Stomach (tissue), 9 donors: ENCODE data around the gene EGFLAM. TPM values are rescaled to one million over a fixed set of nuclear protein-coding genes. Genes with fewer than 3 reads are reported as not detected.

Experiments used
- DNase-seq, 2 donors: peaks; one replicate each; pipeline versions ENCODE4 v3.0.0 to v3.0.0-alpha.2; 2013 to 2019
- H3K27ac ChIP-seq, 5 donors: fragments of 200-600 bp in 4 of 5; sonication (generic) in 4 of 5; one replicate each; pipeline ENCODE4 v1.5.1; 2013 to 2019; ENCODE audit warnings: mild to moderate bottlenecking in 1 of 5, moderate library complexity in 1 of 5
- H3K27me3 ChIP-seq, 3 donors: fragments of 200-600 bp; sonication (generic); one replicate each; pipeline ENCODE4 v1.5.1; 2017 to 2019; ENCODE audit warnings: mixed run types in 1 of 3
- H3K36me3 ChIP-seq, 4 donors: fragments of 200-600 bp; sonication (generic); 1 replicate in 3 of 4; 2 replicates in 1 of 4; pipeline ENCODE4 v1.5.1; 2016 to 2019
- H3K4me1 ChIP-seq, 4 donors: fragments of 200-600 bp; sonication (generic); one replicate each; pipeline ENCODE4 v1.5.1; 2016 to 2019
- H3K4me3 ChIP-seq, 4 donors: fragments of 200-600 bp; sonication (generic) in 3 of 4; one replicate each; pipeline ENCODE4 v1.5.1; 2016 to 2019; ENCODE audit warnings: mild to moderate bottlenecking in 1 of 4
- H3K9me3 ChIP-seq, 4 donors: fragments of 200-600 bp; sonication (generic); one replicate each; pipeline ENCODE4 v1.5.1; 2016 to 2019
- EP300 ChIP-seq: sonication (generic); formaldehyde crosslinking; IDR thresholded peaks from one replicate; pipeline ENCODE4 v1.6.1; 2017; ENCODE audit warnings: antibody characterized with exemption
- POLR2A ChIP-seq, 4 donors: fragments of 450-650 bp; IDR thresholded peaks; one replicate each; pipeline ENCODE4 v1.6.1; 2016; ENCODE audit warnings: antibody characterized with exemption in 4 of 4, control low read depth in 2 of 4, mild to moderate bottlenecking in 1 of 4, moderate library complexity in 1 of 4
- POLR2AphosphoS5 ChIP-seq, 3 donors: sonication (generic); formaldehyde crosslinking; IDR thresholded peaks; one replicate each; pipeline ENCODE4 v1.6.1; 2016; ENCODE audit warnings: antibody characterized with exemption in 3 of 3
- WGBS, 5 donors: extraction: QIAGEN DNeasy Blood & Tissue Kit in 3 of 5; methylation state at CpG; one replicate each; pipeline versions ENCODE4 v1.1.5 to v1.1.7; 2013 to 2018; 5-methylcytosine and 5-hydroxymethylcytosine counted together
- intact Hi-C: fragments of 100-400 bp; cut with DNase I; formaldehyde crosslinking; loops from one replicate; pipeline ENCODE4 v1.15.1; 2023; ENCODE audit warnings: low total_unique reads
- polyA plus RNA-seq, 3 donors: library from polyadenylated mRNA; stranded (reverse); fragments of 200-250 nt; gene quantifications; one replicate each; pipeline ENCODE4 v1.2.3, GENCODE V29; 2013
- total RNA-seq, 5 donors: library from RNA; depleted of rRNA; stranded (reverse); fragments of >200 nt; gene quantifications; one replicate each; pipeline versions ENCODE4 v1.1.0 to v1.2.3, GENCODE V29; 2014 to 2016
- TF ChIP-seq, protein P1 (sequence below), 7 experiments: fragments of 450-650 bp in 4 of 7; fragments of 200-600 bp in 3 of 7; sonication (generic) in 3 of 7; IDR thresholded peaks; one replicate each; pipeline ENCODE4 v1.5.1; 2016 to 2019; ENCODE audit warnings: antibody characterized with exemption in 7 of 7, control low read depth in 2 of 7, mild to moderate bottlenecking in 1 of 7
- donor health status: healthy with polysubstance abuse.
- donor health status: Bipolar disorder and iron deficiency.
- donor health status: healthy.

The EGFLAM gene
- total and polyA plus RNA-seq, 8 donors: 0.61 to 5.9 (median 1.4) TPM; not detected in 3

DNA sequence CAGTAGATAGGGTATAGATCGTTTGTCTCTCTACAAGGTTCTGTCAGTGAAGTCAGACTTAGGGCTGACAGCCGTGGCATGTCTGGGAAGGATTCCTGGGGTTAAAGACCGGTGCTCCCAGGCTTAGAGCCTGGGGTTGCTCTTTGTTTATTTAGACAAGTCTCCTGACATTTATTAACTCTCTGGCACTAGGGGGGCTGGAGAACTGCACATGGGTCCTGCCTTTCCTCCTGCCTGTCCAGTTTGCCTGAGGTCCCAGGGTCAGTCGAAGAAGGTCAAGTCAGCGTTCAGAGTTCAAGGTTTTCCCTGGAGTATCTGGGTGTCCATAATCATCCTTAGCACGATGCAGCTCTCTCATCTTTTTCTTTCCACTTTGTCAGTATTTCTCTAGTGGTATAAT is 5.6 kb downstream of the EGFLAM start:
- no peak for DNase-seq
- Histone ChIP-seq H3K4me3 (no peak overlapping the region), H3K9me3 (no peaks in the 10 kb centered on the region), H3K4me1 (peaks cover 0 to 4% (median under 1%) of the 10 kb centered on the region in 4 donors), H3K27me3 (peaks cover 3 to 56% (median 8%) of the 10 kb centered on the region in 3 donors), H3K36me3 (no peaks in the 10 kb centered on the region), H3K27ac (no peak overlapping the region)
- 23 to 31% (median 27%) methylated on average over 6 of the region's 6 CpGs for WGBS, 5 donors
- TF ChIP-seq POLR2A (IDR thresholded peaks at IDR 0.05) (no peak), POLR2AphosphoS5 (IDR thresholded peaks at IDR 0.05) (no peak), EP300 (no peak)
- TF ChIP-seq, protein P1, sequence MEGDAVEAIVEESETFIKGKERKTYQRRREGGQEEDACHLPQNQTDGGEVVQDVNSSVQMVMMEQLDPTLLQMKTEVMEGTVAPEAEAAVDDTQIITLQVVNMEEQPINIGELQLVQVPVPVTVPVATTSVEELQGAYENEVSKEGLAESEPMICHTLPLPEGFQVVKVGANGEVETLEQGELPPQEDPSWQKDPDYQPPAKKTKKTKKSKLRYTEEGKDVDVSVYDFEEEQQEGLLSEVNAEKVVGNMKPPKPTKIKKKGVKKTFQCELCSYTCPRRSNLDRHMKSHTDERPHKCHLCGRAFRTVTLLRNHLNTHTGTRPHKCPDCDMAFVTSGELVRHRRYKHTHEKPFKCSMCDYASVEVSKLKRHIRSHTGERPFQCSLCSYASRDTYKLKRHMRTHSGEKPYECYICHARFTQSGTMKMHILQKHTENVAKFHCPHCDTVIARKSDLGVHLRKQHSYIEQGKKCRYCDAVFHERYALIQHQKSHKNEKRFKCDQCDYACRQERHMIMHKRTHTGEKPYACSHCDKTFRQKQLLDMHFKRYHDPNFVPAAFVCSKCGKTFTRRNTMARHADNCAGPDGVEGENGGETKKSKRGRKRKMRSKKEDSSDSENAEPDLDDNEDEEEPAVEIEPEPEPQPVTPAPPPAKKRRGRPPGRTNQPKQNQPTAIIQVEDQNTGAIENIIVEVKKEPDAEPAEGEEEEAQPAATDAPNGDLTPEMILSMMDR (IDR thresholded peaks at IDR 0.05): no peak
- intact Hi-C loops: no loop called here

DNA sequence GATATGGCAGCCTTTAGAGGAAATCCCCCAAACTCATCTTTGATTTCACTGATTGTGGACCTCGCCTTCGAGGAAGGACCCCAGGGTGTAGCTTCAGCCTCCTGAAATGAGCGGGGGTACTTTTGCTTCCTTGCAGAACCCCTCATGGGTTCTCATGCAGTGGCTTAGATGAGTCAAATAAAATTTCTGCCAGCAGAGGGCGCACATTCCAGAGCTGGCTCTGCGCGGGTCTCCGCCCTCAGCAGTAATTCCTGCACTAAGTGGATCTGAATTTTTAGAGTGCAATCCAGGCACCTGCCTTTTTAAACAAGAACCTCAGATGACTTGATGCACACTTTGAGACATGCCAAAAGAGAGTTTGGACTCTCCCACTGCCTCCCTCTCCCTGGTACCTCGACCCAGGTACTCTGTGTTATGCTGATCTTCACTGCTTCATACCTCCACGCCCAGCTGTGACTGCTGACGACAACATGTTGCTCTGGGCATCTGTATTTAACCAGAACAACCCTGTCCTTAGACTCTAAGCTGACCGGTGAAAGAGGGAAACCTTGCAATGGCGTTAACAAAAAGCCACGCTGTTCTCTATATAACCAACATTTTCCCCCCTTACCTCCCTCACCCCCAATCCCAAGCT is 7.3 kb downstream of the EGFLAM start:
- TF ChIP-seq, protein P1 (IDR thresholded peaks at IDR 0.05): peak in 4 of 7 experiments; percentile 8 to 64 (median 44)
- no peak for TF ChIP-seq EP300
- Histone ChIP-seq H3K9me3 (no peaks in the 10 kb centered on the region), H3K36me3 (no peaks in the 10 kb centered on the region), H3K27ac (no peak overlapping the region), H3K4me1 (no peaks in the 10 kb centered on the region), H3K4me3 (no peak overlapping the region), H3K27me3 (peaks cover 0 to 50% (median 5%) of the 10 kb centered on the region in 3 donors)
- intact Hi-C loops: no loop called here
- DNase-seq: peak; percentile 61 to 85
- WGBS, 5 donors: 26 to 33% (median 30%) methylated on average over 13 of the region's 13 CpGs

DNA sequence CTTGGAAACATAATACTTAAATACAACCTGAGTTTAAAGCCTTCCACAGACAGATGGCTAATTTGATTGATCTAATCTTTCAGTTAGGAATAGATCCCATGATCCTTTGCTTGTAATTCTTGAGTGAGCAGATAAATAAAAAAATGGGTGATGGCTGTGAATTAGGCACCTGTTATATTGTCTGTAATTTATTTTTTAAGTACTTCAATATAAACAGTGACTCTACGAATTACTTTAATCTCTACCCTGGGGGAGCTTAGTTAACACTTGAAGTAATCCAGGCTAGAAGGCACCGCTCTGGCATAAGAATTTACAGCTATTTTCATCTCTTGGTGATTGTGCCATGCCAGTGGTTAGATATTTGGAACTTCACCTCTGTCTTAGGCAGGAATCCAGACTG is 9.0 kb downstream of the EGFLAM start:
- Histone ChIP-seq H3K27ac (no peak overlapping the region), H3K27me3 (peaks cover 0 to 38% (median 0%) of the 10 kb centered on the region in 3 donors), H3K36me3 (no peaks in the 10 kb centered on the region), H3K4me3 (no peak overlapping the region), H3K9me3 (peaks cover 0 to 9% (median 0%) of the 10 kb centered on the region in 4 donors), H3K4me1 (no peaks in the 10 kb centered on the region)
- intact Hi-C loops: no loop called here
- no peak for TF ChIP-seq POLR2AphosphoS5 (IDR thresholded peaks at IDR 0.05)
- TF ChIP-seq, protein P1 (IDR thresholded peaks at IDR 0.05): no peak
- TF ChIP-seq EP300: no peak
- no peak for TF ChIP-seq POLR2A (IDR thresholded peaks at IDR 0.05)
- WGBS, 5 donors: 58 to 83% (median 73%) methylated on average over 2 of the region's 2 CpGs
- no peak for DNase-seq

DNA sequence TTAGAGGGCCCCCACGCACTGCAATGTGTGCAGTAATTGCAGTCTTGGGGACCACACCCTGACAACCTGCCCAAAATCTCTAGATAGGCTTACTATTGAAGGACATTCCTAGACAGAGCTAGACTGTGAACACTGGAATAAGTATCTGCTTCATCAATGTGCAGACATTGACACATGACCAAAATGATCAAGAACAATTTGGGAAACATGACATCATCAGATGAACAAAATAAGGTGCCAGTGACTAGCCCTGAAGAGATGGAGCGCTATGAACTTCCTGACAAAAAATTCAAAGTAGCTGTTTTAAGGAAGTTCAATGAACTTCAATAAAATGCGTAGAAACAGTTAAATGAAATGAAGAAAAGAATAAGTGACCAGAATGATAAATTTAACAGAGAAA is 15.3 kb downstream of the EGFLAM start:
- Histone ChIP-seq H3K36me3 (no peaks in the 10 kb centered on the region), H3K4me3 (no peak overlapping the region), H3K27me3 (peaks cover 0 to 10% (median 0%) of the 10 kb centered on the region in 3 donors), H3K9me3 (peaks cover 0 to 34% (median 28%) of the 10 kb centered on the region in 4 donors), H3K4me1 (no peaks in the 10 kb centered on the region), H3K27ac (no peak overlapping the region)
- TF ChIP-seq POLR2AphosphoS5 (IDR thresholded peaks at IDR 0.05) (no peak), EP300 (no peak), POLR2A (IDR thresholded peaks at IDR 0.05) (no peak)
- TF ChIP-seq, protein P1 (IDR thresholded peaks at IDR 0.05): no peak
- WGBS, 5 donors: 68 to 98% (median 78%) methylated on average over 3 of the region's 3 CpGs
- DNase-seq: no peak
- intact Hi-C loops: no loop called here
